HepG2 (cell line): ENCODE results near the gene GPR152. TPM values are rescaled to one million over a fixed set of nuclear protein-coding genes. Genes with fewer than 3 reads are reported as not detected.

ENCODE experiments used
- ATF6 ChIP-seq: sonication (generic); formaldehyde crosslinking; conservative IDR thresholded peaks from 2 replicates; pipeline ENCODE4 v1.4.0; 2020; ENCODE audit warnings: missing genetic modification reagents
- FOXO4 ChIP-seq: sonication (generic); formaldehyde crosslinking; conservative IDR thresholded peaks from 2 replicates; pipeline ENCODE4 v1.8.1; 2023; ENCODE audit warnings: missing genetic modification reagents
- GATAD1 ChIP-seq: IDR thresholded peaks from 2 replicates; pipeline ENCODE4 v1.6.1; 2016; ENCODE audit warnings: missing genetic modification reagents, missing compliant biosample characterization
- HNF1B ChIP-seq: sonication (generic); formaldehyde crosslinking; IDR thresholded peaks from 2 replicates; pipeline ENCODE4 v1.5.1; 2020; ENCODE audit warnings: mild to moderate bottlenecking, moderate library complexity, missing genetic modification reagents
- KLF9 ChIP-seq: IDR thresholded peaks from 2 replicates; pipeline ENCODE4 v1.6.1; 2016; ENCODE audit warnings: low read depth
- NFKB2 ChIP-seq: sonication (generic); formaldehyde crosslinking; IDR thresholded peaks from 2 replicates; pipeline ENCODE4 v1.4.0; 2020; ENCODE audit warnings: missing genetic modification reagents, borderline replicate concordance
- PRDM4 ChIP-seq: sonication (generic); formaldehyde crosslinking; IDR thresholded peaks from 2 replicates; pipeline ENCODE4 v1.9.0; 2021; ENCODE audit warnings: missing genetic modification reagents, borderline replicate concordance
- SP1 ChIP-seq, 2 experiments: fragments of 450-650 bp in 1 of 2; sonication (generic) in 1 of 2; formaldehyde crosslinking in 1 of 2; IDR thresholded peaks; 2 replicates each; pipeline versions ENCODE4 v1.4.0 to v1.6.1; 2016 to 2020; ENCODE audit warnings: missing genetic modification reagents in 1 of 2
- TBL1XR1 ChIP-seq: fragments of 150-350 bp; IDR thresholded peaks from 2 replicates; pipeline ENCODE4 v1.6.1; 2014; ENCODE audit warnings: borderline replicate concordance, low read length; ENCODE audit not compliant: partially characterized antibody
- THAP7 ChIP-seq: sonication (generic); formaldehyde crosslinking; IDR thresholded peaks from 2 replicates; pipeline ENCODE4 v1.8.1; 2023; ENCODE audit warnings: mild to moderate bottlenecking, missing genetic modification reagents
- ZBTB2 ChIP-seq: sonication (generic); formaldehyde crosslinking; IDR thresholded peaks from 2 replicates; pipeline ENCODE4 v1.8.0; 2022; ENCODE audit warnings: low read depth, missing genetic modification reagents
- ZBTB25 ChIP-seq: IDR thresholded peaks from 2 replicates; pipeline ENCODE4 v1.6.1; 2018; ENCODE audit warnings: missing genetic modification reagents
- ZBTB42 ChIP-seq: sonication (generic); formaldehyde crosslinking; IDR thresholded peaks from 2 replicates; pipeline ENCODE4 v1.5.0; 2020; ENCODE audit warnings: mild to moderate bottlenecking, missing genetic modification reagents
- ZNF468 ChIP-seq: sonication (generic); formaldehyde crosslinking; IDR thresholded peaks from 2 replicates; pipeline ENCODE4 v1.8.0; 2022; ENCODE audit warnings: mild to moderate bottlenecking, moderate library complexity, missing genetic modification reagents
- ZNF580 ChIP-seq: IDR thresholded peaks from 2 replicates; pipeline ENCODE4 v1.6.1; 2016; ENCODE audit warnings: low read depth, borderline replicate concordance
- polyA plus RNA-seq, 8 experiments: library from polyadenylated mRNA; depleted of rRNA in 3 of 8; stranded (reverse) in 7 of 8; unstranded in 1 of 8; fragments of >200 nt; fragmentation: Illumina TruSeq in 4 of 8; extraction: Trizol in 4 of 8; gene quantifications; 2 replicates each; pipeline versions ENCODE4 v1.2.1 to v1.2.3, GENCODE V29; 2011 to 2016; ENCODE audit warnings: low read depth in 4 of 8, missing spikeins in 1 of 8, mixed read lengths in 1 of 8; ENCODE audit not compliant: insufficient read depth in 1 of 8
- total RNA-seq, 5 experiments: library from RNA; depleted of rRNA; stranded (reverse); fragments of >200 nt; fragmentation: Illumina TruSeq; extraction: Trizol; gene quantifications; 2 replicates each; pipeline ENCODE4 v1.2.3, GENCODE V29; 2016; ENCODE audit warnings: low read depth in 1 of 5

GPR152 gene
- total and polyA plus RNA-seq, 2 of the 13 experiments (the other 11 are each of a cell fraction or from before 2014, with no cell fraction given) = not detected

GRCh38 chr11:67482827-67483798 is 30.6 kb upstream of the GPR152 start, which contains the start of gene AIP (continued):
- TF ChIP-seq THAP7 (CRISPR knock-in tag) (peak; percentile 97), TBL1XR1 (no peak), ZBTB42 (CRISPR knock-in tag) (peak; percentile 88; the same call in 1 of the 2 replicates), SP1 (IDR thresholded peaks at IDR 0.05) (no peak), SP1 (CRISPR knock-in tag; IDR thresholded peaks at IDR 0.05) (peak; percentile 64), PRDM4 (no peak), ZBTB2 (CRISPR knock-in tag) (0 out of 2 replicates have a peak, but pooled peaks have one; percentile 58), ZBTB25 (CRISPR knock-in tag) (peak; percentile 58; the same call in 1 of the 2 replicates), KLF9 (CRISPR knock-in tag) (peak; percentile 92; the same call in 1 of the 2 replicates), GATAD1 (CRISPR knock-in tag) (peak; percentile 94), ATF6 (CRISPR knock-in tag) (peak; percentile 89; the same call in 1 of the 2 replicates), NFKB2 (peak; percentile 99), FOXO4 (peak; percentile 99), HNF1B (CRISPR knock-in tag) (peak; percentile 93), ZNF580 (CRISPR knock-in tag) (peak; percentile 97), ZNF468 (no peak)
